Stimulated activated memory B cell treated with anti-CD40 and anti-IgM and Interleukin-4, amounts not matched to agents 10 μg/mL and 1 μg/mL and 100 μg/mL, for 72 hours (primary cell): ENCODE results near the gene PIK3R4.

Experiments
- ATAC-seq: fragments of 150-1000 bp; cut with Tn5 transposase; 2 replicates; pipeline ENCODE4 v1.10.0; 2021
- H3K27ac Mint-ChIP-seq: one replicate; pipeline ENCODE4 v1.8.0; 2022; ENCODE audit warnings: mild to moderate bottlenecking, mixed read lengths
- H3K27me3 Mint-ChIP-seq: one replicate; pipeline ENCODE4 v1.8.0; 2022; ENCODE audit warnings: mixed read lengths
- H3K36me3 Mint-ChIP-seq: one replicate; pipeline ENCODE4 v1.8.0; 2022; ENCODE audit warnings: mixed read lengths
- H3K4me1 Mint-ChIP-seq: one replicate; pipeline ENCODE4 v1.8.0; 2022; ENCODE audit warnings: mixed read lengths
- H3K4me3 Mint-ChIP-seq: one replicate; pipeline ENCODE4 v1.8.0; 2022; ENCODE audit warnings: mild to moderate bottlenecking, moderate library complexity, mixed read lengths
- H3K9me3 Mint-ChIP-seq: one replicate; pipeline ENCODE4 v1.8.0; 2022; ENCODE audit warnings: mixed read lengths

Gene PIK3R4

GRCh38 chr3:130758624-130759369, 12.2 kb upstream of the PIK3R4 start:
- no peaks in the 10 kb centered on the region for H3K4me1 Mint-ChIP-seq
- H3K36me3 Mint-ChIP-seq, result no peaks in the 10 kb centered on the region
- ATAC-seq, result no peak
- H3K27me3 Mint-ChIP-seq, result peaks cover 18% of the 10 kb centered on the region
- H3K27ac Mint-ChIP-seq, result no peak overlapping the region
- no peaks in the 10 kb centered on the region for H3K9me3 Mint-ChIP-seq
- no peak overlapping the region for H3K4me3 Mint-ChIP-seq

- no peak for ATAC-seq
Measured at GRCh38 chr3:130757611-130758150, 11.1 kb upstream of the PIK3R4 start.

GRCh38 chr3:130755666-130756065, 9.0 kb upstream of the PIK3R4 start:
- H3K27ac Mint-ChIP-seq, result no peak overlapping the region
- no peak for ATAC-seq
- no peaks in the 10 kb centered on the region for H3K36me3 Mint-ChIP-seq
- no peak overlapping the region for H3K4me3 Mint-ChIP-seq
- H3K27me3 Mint-ChIP-seq, result no peaks in the 10 kb centered on the region
- no peaks in the 10 kb centered on the region for H3K9me3 Mint-ChIP-seq
- no peaks in the 10 kb centered on the region for H3K4me1 Mint-ChIP-seq

More at GRCh38 chr3:130757611-130758150, 11.1 kb upstream of the PIK3R4 start:
- Mint-ChIP-seq H3K27ac (no peak overlapping the region), H3K4me1 (no peaks in the 10 kb centered on the region), H3K27me3 (peaks cover 12% of the 10 kb centered on the region), H3K36me3 (no peaks in the 10 kb centered on the region), H3K4me3 (no peak overlapping the region), H3K9me3 (no peaks in the 10 kb centered on the region)

- H3K27me3 Mint-ChIP-seq, result no peaks in the 10 kb centered on the region
- H3K4me3 Mint-ChIP-seq, result no peak overlapping the region
- H3K27ac Mint-ChIP-seq, result no peak overlapping the region
Measured at GRCh38 chr3:130748981-130749380, 2.4 kb upstream of the PIK3R4 start.

GRCh38 chr3:130748467-130748861, 1.8 kb upstream of the PIK3R4 start:
- peak overlapping the region; percentile 89 for H3K4me3 Mint-ChIP-seq
- ATAC-seq, result no peak
- H3K4me1 Mint-ChIP-seq, result peaks cover 30% of the 10 kb centered on the region
- H3K27me3 Mint-ChIP-seq, result no peaks in the 10 kb centered on the region
- peaks cover 5% of the 10 kb centered on the region for H3K36me3 Mint-ChIP-seq
- no peaks in the 10 kb centered on the region for H3K9me3 Mint-ChIP-seq
- peak overlapping the region; percentile 94 for H3K27ac Mint-ChIP-seq

More at GRCh38 chr3:130748981-130749380, 2.4 kb upstream of the PIK3R4 start:
- H3K9me3 Mint-ChIP-seq, result no peaks in the 10 kb centered on the region
- H3K4me1 Mint-ChIP-seq, result peaks cover 25% of the 10 kb centered on the region
- ATAC-seq, result no peak
- H3K36me3 Mint-ChIP-seq, result no peaks in the 10 kb centered on the region

GRCh38 chr3:130743354-130743753, 3.3 kb downstream of the PIK3R4 start:
- Mint-ChIP-seq H3K9me3 (no peaks in the 10 kb centered on the region), H3K27ac (no peak overlapping the region), H3K27me3 (no peaks in the 10 kb centered on the region), H3K36me3 (peaks cover 37% of the 10 kb centered on the region), H3K4me3 (no peak overlapping the region), H3K4me1 (peaks cover 63% of the 10 kb centered on the region)
- no peak for ATAC-seq

- Mint-ChIP-seq H3K9me3 (no peaks in the 10 kb centered on the region), H3K27me3 (no peaks in the 10 kb centered on the region), H3K4me3 (no peak overlapping the region), H3K36me3 (peaks cover 50% of the 10 kb centered on the region), H3K4me1 (peaks cover 62% of the 10 kb centered on the region), H3K27ac (no peak overlapping the region)
- no peak for ATAC-seq
Measured at GRCh38 chr3:130741946-130742610, 4.6 kb downstream of the PIK3R4 start.

- H3K36me3 Mint-ChIP-seq, result peaks cover 68% of the 10 kb centered on the region
Measured at GRCh38 chr3:130739848-130740247, 6.8 kb downstream of the PIK3R4 start.

GRCh38 chr3:130738241-130738640, 8.4 kb downstream of the PIK3R4 start:
- Mint-ChIP-seq H3K27me3 (no peaks in the 10 kb centered on the region), H3K4me1 (peaks cover 36% of the 10 kb centered on the region), H3K4me3 (no peak overlapping the region), H3K27ac (no peak overlapping the region), H3K36me3 (peaks cover 61% of the 10 kb centered on the region), H3K9me3 (no peaks in the 10 kb centered on the region)
- no peak for ATAC-seq

More at GRCh38 chr3:130739848-130740247, 6.8 kb downstream of the PIK3R4 start:
- Mint-ChIP-seq H3K27ac (no peak overlapping the region), H3K4me1 (peaks cover 51% of the 10 kb centered on the region), H3K4me3 (no peak overlapping the region), H3K9me3 (no peaks in the 10 kb centered on the region), H3K27me3 (no peaks in the 10 kb centered on the region)
- no peak for ATAC-seq

GRCh38 chr3:130737622-130738021, 9.0 kb downstream of the PIK3R4 start:
- Mint-ChIP-seq H3K9me3 (no peaks in the 10 kb centered on the region), H3K4me1 (peaks cover 30% of the 10 kb centered on the region)

GRCh38 chr3:130733236-130733875, 13.3 kb downstream of the PIK3R4 start:
- H3K36me3 Mint-ChIP-seq, result peaks cover 44% of the 10 kb centered on the region
- H3K4me1 Mint-ChIP-seq, result peaks cover 10% of the 10 kb centered on the region
- no peaks in the 10 kb centered on the region for H3K27me3 Mint-ChIP-seq
- no peaks in the 10 kb centered on the region for H3K9me3 Mint-ChIP-seq
- no peak overlapping the region for H3K27ac Mint-ChIP-seq
- H3K4me3 Mint-ChIP-seq, result no peak overlapping the region
- ATAC-seq, result no peak

More at GRCh38 chr3:130737622-130738021, 9.0 kb downstream of the PIK3R4 start:
- Mint-ChIP-seq H3K4me3 (no peak overlapping the region), H3K27ac (no peak overlapping the region), H3K36me3 (peaks cover 56% of the 10 kb centered on the region), H3K27me3 (no peaks in the 10 kb centered on the region)
- no peak for ATAC-seq

GRCh38 chr3:130732501-130732900, 14.1 kb downstream of the PIK3R4 start:
- Mint-ChIP-seq H3K9me3 (no peaks in the 10 kb centered on the region), H3K4me1 (peaks cover 4% of the 10 kb centered on the region), H3K27me3 (no peaks in the 10 kb centered on the region), H3K4me3 (no peak overlapping the region), H3K36me3 (peaks cover 35% of the 10 kb centered on the region), H3K27ac (no peak overlapping the region)
- no peak for ATAC-seq

- no peaks in the 10 kb centered on the region for H3K9me3 Mint-ChIP-seq
- no peaks in the 10 kb centered on the region for H3K27me3 Mint-ChIP-seq
- ATAC-seq, result no peak
- peaks cover 4% of the 10 kb centered on the region for H3K4me1 Mint-ChIP-seq
- H3K4me3 Mint-ChIP-seq, result no peak overlapping the region
- H3K27ac Mint-ChIP-seq, result no peak overlapping the region
- peaks cover 29% of the 10 kb centered on the region for H3K36me3 Mint-ChIP-seq
Measured at GRCh38 chr3:130731817-130732216, 14.8 kb downstream of the PIK3R4 start.

- Mint-ChIP-seq H3K4me1 (peaks cover 4% of the 10 kb centered on the region), H3K27me3 (no peaks in the 10 kb centered on the region), H3K27ac (peak overlapping the region; percentile 53), H3K4me3 (no peak overlapping the region), H3K36me3 (peaks cover 18% of the 10 kb centered on the region), H3K9me3 (no peaks in the 10 kb centered on the region)
- ATAC-seq, result no peak
Measured at GRCh38 chr3:130729154-130729553, 17.5 kb downstream of the PIK3R4 start.

GRCh38 chr3:130728037-130728436, 18.6 kb downstream of the PIK3R4 start:
- Mint-ChIP-seq H3K4me1 (peaks cover 4% of the 10 kb centered on the region), H3K27ac (no peak overlapping the region), H3K36me3 (peaks cover 24% of the 10 kb centered on the region), H3K27me3 (no peaks in the 10 kb centered on the region), H3K4me3 (no peak overlapping the region), H3K9me3 (no peaks in the 10 kb centered on the region)
- no peak for ATAC-seq
